ENCODE results near the gene NELFB.

- TF ChIP-seq TEAD4 (IDR thresholded peaks at IDR 0.05), result no peak
- no peak; the same call in 1 of the 2 replicates for TF ChIP-seq EP300 (IDR thresholded peaks at IDR 0.05; ENCODE audit: borderline replicate concordance)
- TF ChIP-seq TCF12 (IDR thresholded peaks at IDR 0.05; ENCODE audit: low read depth), result peak; percentile 62
- no peak for TF ChIP-seq RAD21 (IDR thresholded peaks at IDR 0.05; ENCODE audit: low read depth)
- TF ChIP-seq NFIC (IDR thresholded peaks at IDR 0.05), result no peak
- TF ChIP-seq FOXM1 (IDR thresholded peaks at IDR 0.05; ENCODE audit: borderline replicate concordance, low read depth), result no peak
- TF ChIP-seq USF1 (IDR thresholded peaks at IDR 0.05), result no peak
- no peak for TF ChIP-seq EGR1 (IDR thresholded peaks at IDR 0.05)
- no peak for TF ChIP-seq REST (IDR thresholded peaks at IDR 0.05; ENCODE audit: low read depth)
- no peak; the same call in 1 of the 2 replicates for TF ChIP-seq ZBTB7A (IDR thresholded peaks at IDR 0.05; ENCODE audit: low read depth)
- TF ChIP-seq CREB1 (IDR thresholded peaks at IDR 0.05; ENCODE audit: low read depth), result no peak
- TF ChIP-seq CEBPB (IDR thresholded peaks at IDR 0.05), result no peak
Measured at GRCh38 chr9:137223078-137223970, 31.8 kb upstream of the NELFB start.
